HEK293 (cell line): ENCODE measurements around the gene TIGD1.

Source experiments
- CTCF ChIA-PET: fragments of 350-600 bp; formaldehyde crosslinking; extraction: SDS; loops from one replicate; lab custom pipeline; 2021; ENCODE audit warnings: antibody characterized with exemption; lab: Yijun Ruan, JAX
- POLR2A ChIA-PET: fragments of 300-600 bp; formaldehyde crosslinking; extraction: SDS; loops from one replicate; lab custom pipeline; 2020; ENCODE audit warnings: antibody characterized with exemption, inconsistent platforms; lab: Yijun Ruan, JAX
- H3K27ac ChIP-seq: fragments of 200-500 bp; sonication (Bioruptor generic); 2 replicates; pipeline ENCODE4 v1.5.1; 2014; ENCODE audit warnings: low read depth, low read length, control low read depth, inconsistent platforms; ENCODE audit errors: extremely low read depth
- H3K36me3 ChIP-seq, 2 experiments: fragments of 200-500 bp in 1 of 2; sonication (Bioruptor generic) in 1 of 2; 1 replicate in 1 of 2; 2 replicates in 1 of 2; pipeline ENCODE4 v1.5.1; 2014 to 2017; ENCODE audit warnings: inconsistent platforms in 2 of 2, low read length in 2 of 2; ENCODE audit not compliant: control insufficient read depth in 2 of 2, insufficient read depth in 1 of 2
- H3K4me1 ChIP-seq: fragments of 200-500 bp; sonication (Bioruptor generic); 2 replicates; pipeline ENCODE4 v1.5.1; 2014; ENCODE audit warnings: mild to moderate bottlenecking, low read length, inconsistent platforms; ENCODE audit not compliant: control insufficient read depth, insufficient read depth
- H3K4me3 ChIP-seq: 2 replicates; pipeline ENCODE4 v1.5.1; 2011; ENCODE audit warnings: low read depth, mild to moderate bottlenecking, control low read depth, low read length, moderate library complexity
- H3K9me3 ChIP-seq: fragments of 200-500 bp; sonication (Bioruptor generic); 2 replicates; pipeline ENCODE4 v1.5.1; 2014; ENCODE audit warnings: low read depth, low read length, inconsistent platforms; ENCODE audit not compliant: control insufficient read depth, insufficient read depth
- BCL11A ChIP-seq: fragments of 450-650 bp; formaldehyde crosslinking; IDR thresholded peaks from 2 replicates; pipeline ENCODE4 v1.5.1; 2016; ENCODE audit warnings: low read depth, missing biosample characterization, missing genetic modification characterization
- EGR2 ChIP-seq: fragments of 450-650 bp; formaldehyde crosslinking; IDR thresholded peaks from 2 replicates; pipeline ENCODE4 v1.5.1; 2016; ENCODE audit warnings: low read depth, missing biosample characterization, missing genetic modification characterization
- FEZF1 ChIP-seq: fragments of 450-650 bp; formaldehyde crosslinking; IDR thresholded peaks from 2 replicates; pipeline ENCODE4 v1.5.1; 2016; ENCODE audit warnings: missing biosample characterization, missing genetic modification characterization
- HIC1 ChIP-seq: fragments of 450-650 bp; formaldehyde crosslinking; IDR thresholded peaks from 2 replicates; pipeline ENCODE4 v1.5.1; 2016; ENCODE audit warnings: missing biosample characterization, missing genetic modification characterization
- KLF9 ChIP-seq: fragments of 450-650 bp; formaldehyde crosslinking; IDR thresholded peaks from 2 replicates; pipeline ENCODE4 v1.5.1; 2016; ENCODE audit warnings: missing biosample characterization, missing genetic modification characterization, low read depth
- OSR2 ChIP-seq: fragments of 450-650 bp; formaldehyde crosslinking; IDR thresholded peaks from 2 replicates; pipeline ENCODE4 v1.5.1; 2016; ENCODE audit warnings: missing biosample characterization, missing genetic modification characterization
- TRIM28 ChIP-seq: IDR thresholded peaks from 2 replicates; pipeline ENCODE4 v1.6.1; 2011; ENCODE audit warnings: low read length, control low read depth, borderline replicate concordance
- ZBTB17 ChIP-seq: fragments of 450-650 bp; formaldehyde crosslinking; IDR thresholded peaks from 2 replicates; pipeline ENCODE4 v1.5.1; 2016; ENCODE audit warnings: missing biosample characterization, missing genetic modification characterization
- ZBTB21 ChIP-seq: fragments of 450-650 bp; formaldehyde crosslinking; IDR thresholded peaks from 2 replicates; pipeline ENCODE4 v1.5.1; 2017; ENCODE audit warnings: missing biosample characterization, missing genetic modification characterization
- ZEB2 ChIP-seq: fragments of 450-650 bp; formaldehyde crosslinking; IDR thresholded peaks from 2 replicates; pipeline ENCODE4 v1.5.1; 2016; ENCODE audit warnings: missing biosample characterization, missing genetic modification characterization
- ZFHX2 ChIP-seq: fragments of 450-650 bp; formaldehyde crosslinking; conservative IDR thresholded peaks from 2 replicates; pipeline ENCODE4 v1.5.1; 2016; ENCODE audit warnings: missing biosample characterization, missing genetic modification characterization
- ZFP3 ChIP-seq: fragments of 450-650 bp; formaldehyde crosslinking; IDR thresholded peaks from 2 replicates; pipeline ENCODE4 v1.5.1; 2016; ENCODE audit warnings: low read depth, missing biosample characterization, missing genetic modification characterization
- ZNF121 ChIP-seq: fragments of 450-650 bp; formaldehyde crosslinking; IDR thresholded peaks from 2 replicates; pipeline ENCODE4 v1.5.1; 2016; ENCODE audit warnings: missing biosample characterization, missing genetic modification characterization
- ZNF214 ChIP-seq: fragments of 450-650 bp; formaldehyde crosslinking; IDR thresholded peaks from 2 replicates; pipeline ENCODE4 v1.5.1; 2017; ENCODE audit warnings: missing biosample characterization, mild to moderate bottlenecking, missing genetic modification characterization, borderline replicate concordance
- ZNF274 ChIP-seq, 2 experiments: fragments of 200-500 bp in 1 of 2; fragments of 450-650 bp in 1 of 2; sonication (Bioruptor generic) in 1 of 2; formaldehyde crosslinking in 1 of 2; IDR thresholded peaks; 2 replicates each; pipeline versions ENCODE4 v1.5.1 to v1.6.1; 2014 to 2016; ENCODE audit warnings: borderline replicate concordance in 1 of 2, inconsistent platforms in 1 of 2, low read length in 1 of 2, missing biosample characterization in 1 of 2, missing genetic modification characterization in 1 of 2
- ZNF426 ChIP-seq: fragments of 450-650 bp; formaldehyde crosslinking; IDR thresholded peaks from 2 replicates; pipeline ENCODE4 v1.5.1; 2017; ENCODE audit warnings: missing biosample characterization, missing genetic modification characterization, mild to moderate bottlenecking, inconsistent platforms, moderate library complexity
- ZNF473 ChIP-seq: fragments of 450-650 bp; formaldehyde crosslinking; IDR thresholded peaks from 2 replicates; pipeline ENCODE4 v1.5.1; 2017; ENCODE audit warnings: missing biosample characterization, missing genetic modification characterization
- ZNF48 ChIP-seq: fragments of 450-650 bp; formaldehyde crosslinking; IDR thresholded peaks from 2 replicates; pipeline ENCODE4 v1.5.1; 2016; ENCODE audit warnings: missing biosample characterization, missing genetic modification characterization
- ZNF510 ChIP-seq: fragments of 450-650 bp; formaldehyde crosslinking; IDR thresholded peaks from 2 replicates; pipeline ENCODE4 v1.5.1; 2018; ENCODE audit warnings: mild to moderate bottlenecking, missing genetic modification characterization, missing biosample characterization; ENCODE audit not compliant: insufficient replicate concordance
- ZNF626 ChIP-seq: fragments of 450-650 bp; sonication (Bioruptor Pico); formaldehyde crosslinking; IDR thresholded peaks from 2 replicates; pipeline ENCODE4 v1.5.1; 2018; ENCODE audit warnings: missing biosample characterization, missing genetic modification characterization, inconsistent platforms
- ZNF747 ChIP-seq: fragments of 450-650 bp; formaldehyde crosslinking; IDR thresholded peaks from 2 replicates; pipeline ENCODE4 v1.5.1; 2016; ENCODE audit warnings: missing biosample characterization, missing genetic modification characterization
- ZNF837 ChIP-seq: fragments of 450-650 bp; formaldehyde crosslinking; IDR thresholded peaks from 2 replicates; pipeline ENCODE4 v1.5.1; 2016; ENCODE audit warnings: missing biosample characterization, missing genetic modification characterization
- ZNF843 ChIP-seq: fragments of 450-650 bp; formaldehyde crosslinking; IDR thresholded peaks from 2 replicates; pipeline ENCODE4 v1.5.1; 2016; ENCODE audit warnings: missing biosample characterization, missing genetic modification characterization
- ZSCAN23 ChIP-seq: fragments of 450-650 bp; formaldehyde crosslinking; IDR thresholded peaks from 2 replicates; pipeline ENCODE4 v1.5.1; 2016; ENCODE audit warnings: missing biosample characterization, missing genetic modification characterization
- ZSCAN4 ChIP-seq: fragments of 450-650 bp; formaldehyde crosslinking; IDR thresholded peaks from 2 replicates; pipeline ENCODE4 v1.5.1; 2017; ENCODE audit warnings: missing biosample characterization, missing genetic modification characterization

The TIGD1 gene

GRCh38 chr2:232528746-232529460 is 21.5 kb downstream of the TIGD1 start:
- Histone ChIP-seq H3K36me3 (no peaks in the 10 kb centered on the region), H3K27ac (no peak overlapping the region), H3K9me3 (no peaks in the 10 kb centered on the region), H3K4me3 (no peak overlapping the region), H3K4me1 (no peaks in the 10 kb centered on the region)
- no peak for TF ChIP-seq ZBTB17
- no peak for TF ChIP-seq ZFHX2 (tag by site-specific recombination)
- no peak for TF ChIP-seq ZNF843 (tag by site-specific recombination)
- no peak for TF ChIP-seq ZNF747 (tag by site-specific recombination)
- TF ChIP-seq ZNF214, result no peak
- no peak for TF ChIP-seq ZEB2 (tag by site-specific recombination)
- no peak for TF ChIP-seq HIC1 (tag by site-specific recombination)
- no peak for TF ChIP-seq ZFP3 (tag by site-specific recombination)
- POLR2A ChIA-PET, result no interaction called here
- CTCF ChIA-PET, result no interaction called here

- no peak overlapping the region for H3K4me3 ChIP-seq
- ChIA-PET POLR2A (no interaction called here), CTCF (no interaction called here)
- no peaks in the 10 kb centered on the region for H3K36me3 ChIP-seq
- H3K27ac ChIP-seq, result no peak overlapping the region
- H3K9me3 ChIP-seq, result no peaks in the 10 kb centered on the region
- TF ChIP-seq KLF9 (tag by site-specific recombination), result no peak
- no peak for TF ChIP-seq ZSCAN4
- TF ChIP-seq ZNF626 (tag by site-specific recombination), result no peak
- TF ChIP-seq ZNF473, result no peak
- TF ChIP-seq ZNF426 (tag by site-specific recombination), result no peak
- no peak for TF ChIP-seq EGR2 (tag by site-specific recombination)
- TF ChIP-seq ZNF48 (tag by site-specific recombination), result no peak
- no peak for TF ChIP-seq TRIM28
- TF ChIP-seq ZNF837 (tag by site-specific recombination), result no peak
- TF ChIP-seq ZSCAN23 (tag by site-specific recombination), result no peak
- no peak for TF ChIP-seq ZNF510 (tag by site-specific recombination)
- TF ChIP-seq BCL11A (tag by site-specific recombination), result no peak
- no peak for TF ChIP-seq ZNF121 (tag by site-specific recombination)
- no peak for TF ChIP-seq ZNF843 (tag by site-specific recombination)
- TF ChIP-seq OSR2 (tag by site-specific recombination), result no peak
- TF ChIP-seq ZFP3 (tag by site-specific recombination), result no peak
- no peak for TF ChIP-seq ZNF274 (IDR thresholded peaks at IDR 0.05; ENCODE audit: low read length)
- TF ChIP-seq ZNF274 (tag by site-specific recombination; IDR thresholded peaks at IDR 0.05; ENCODE audit: borderline replicate concordance), result no peak
- no peak for TF ChIP-seq ZBTB21 (tag by site-specific recombination)
- TF ChIP-seq FEZF1 (tag by site-specific recombination), result no peak
- no peaks in the 10 kb centered on the region for H3K4me1 ChIP-seq
These were observed 22.4 kb downstream of the TIGD1 start for GRCh38 chr2:232527905-232528470.
